SKM-1 (cell line): ENCODE results near the gene ACTN4.

Experiments used
- DNase-seq: peaks from one replicate; lab custom pipeline; 2025; ENCODE audit not compliant: unreplicated experiment; lab: John Stamatoyannopoulos, UW

ACTN4 gene

GRCh38 chr19:38635483-38636399 lies 11.7 kb upstream of the ACTN4 start:
- no peak for DNase-seq

- DNase-seq, result no peak
These were observed 9.0 kb upstream of the ACTN4 start for GRCh38 chr19:38638461-38638860.

GRCh38 chr19:38639679-38640078 lies 7.8 kb upstream of the ACTN4 start:
- no peak for DNase-seq

GRCh38 chr19:38640368-38640767 lies 7.1 kb upstream of the ACTN4 start:
- no peak for DNase-seq

- DNase-seq, result no peak
These were observed 5.3 kb upstream of the ACTN4 start for GRCh38 chr19:38642176-38642575.

GRCh38 chr19:38644719-38645118 lies 2.7 kb upstream of the ACTN4 start:
- no peak for DNase-seq

- no peak for DNase-seq
These were observed 718 bp downstream of the ACTN4 start for GRCh38 chr19:38647966-38648768.

- DNase-seq, result no peak
These were observed 1.4 kb downstream of the ACTN4 start for GRCh38 chr19:38648769-38649304.

- DNase-seq, result no peak
These were observed 2.1 kb downstream of the ACTN4 start for GRCh38 chr19:38649305-38650171.

- no peak for DNase-seq
These were observed 2.8 kb downstream of the ACTN4 start for GRCh38 chr19:38650172-38650775.

- peak; percentile 45 for DNase-seq
These were observed 3.6 kb downstream of the ACTN4 start for GRCh38 chr19:38650911-38651584.

GRCh38 chr19:38653028-38653571 lies 5.7 kb downstream of the ACTN4 start:
- no peak for DNase-seq

- no peak for DNase-seq
These were observed 7.2 kb downstream of the ACTN4 start for GRCh38 chr19:38654628-38655055.

GRCh38 chr19:38655148-38655824 lies 7.8 kb downstream of the ACTN4 start:
- no peak for DNase-seq

GRCh38 chr19:38656171-38656981 lies 8.9 kb downstream of the ACTN4 start:
- peak; percentile 18 for DNase-seq

GRCh38 chr19:38657633-38658222 lies 10.3 kb downstream of the ACTN4 start:
- DNase-seq, result no peak

- no peak for DNase-seq
These were observed 11.2 kb downstream of the ACTN4 start for GRCh38 chr19:38658462-38659306.
